Skin epidermis (tissue), 12 donors: ENCODE measurements around the gene SLC25A41.
"Not testable (repeated sequence)": the region's sequence is repeated elsewhere in the genome, so short reads cannot be mapped to it uniquely, and the experiment has no call there.

ENCODE experiments used
- H3K27ac ChIP-seq, 21 experiments: fragments of 200-600 bp; sonication (generic) in 11 of 21; one replicate each; pipeline ENCODE4 v1.5.0; 2020; ENCODE audit warnings: mild to moderate bottlenecking in 3 of 21, inconsistent platforms in 2 of 21, moderate library complexity in 2 of 21
- H3K4me3 ChIP-seq, 7 experiments: fragments of 200-600 bp; sonication (generic) in 2 of 7; one replicate each; pipeline ENCODE4 v1.5.0; 2020; ENCODE audit warnings: inconsistent platforms in 2 of 7, mild to moderate bottlenecking in 2 of 7, moderate library complexity in 1 of 7

SLC25A41 gene

GRCh38 chr19:6433165-6433564 lies 398 bp downstream of the SLC25A41 start:
- Histone ChIP-seq H3K4me3 (no peak overlapping the region), H3K27ac (no peak overlapping the region)

GRCh38 chr19:6431891-6432290 lies 1.7 kb downstream of the SLC25A41 start:
- H3K4me3 ChIP-seq: no peak overlapping the region
- no peak overlapping the region for H3K27ac ChIP-seq

- Histone ChIP-seq H3K27ac (no peak overlapping the region), H3K4me3 (no peak overlapping the region)
These were observed 3.9 kb downstream of the SLC25A41 start for GRCh38 chr19:6429419-6430221.

- not testable (repeated sequence) for H3K27ac ChIP-seq, H3K4me3 ChIP-seq
These were observed 4.7 kb downstream of the SLC25A41 start for GRCh38 chr19:6428692-6429418.

GRCh38 chr19:6427131-6427530 lies 6.4 kb downstream of the SLC25A41 start:
- H3K27ac ChIP-seq: no peak overlapping the region
- no peak overlapping the region for H3K4me3 ChIP-seq

GRCh38 chr19:6425732-6426620 lies 7.6 kb downstream of the SLC25A41 start:
- Histone ChIP-seq H3K27ac (peak overlapping the region in 20 of 21 experiments; percentile 42 to 86 (median 77)), H3K4me3 (peak overlapping the region in 2 of 7 experiments; percentile 13 to 20)

GRCh38 chr19:6424939-6425731 lies 8.4 kb downstream of the SLC25A41 start:
- H3K4me3 ChIP-seq: peak overlapping the region in 5 of 7 experiments; percentile 13 to 85 (median 77)

GRCh38 chr19:6424195-6424938 lies 9.2 kb downstream of the SLC25A41 start, which contains the start of gene KHSRP:
KHSRP (minus strand) TSS chr19:6424811; CDS start chr19:6424701, 110 bp downstream.
- Histone ChIP-seq H3K4me3 (peak within 1 kb of the TSS; percentile 60 to 85 (median 77)), H3K27ac (peak within 1 kb of the TSS; percentile 62 to 93 (median 82))

More at GRCh38 chr19:6424939-6425731, 8.4 kb downstream of the SLC25A41 start:
- H3K27ac ChIP-seq: peak overlapping the region in 20 of 21 experiments; percentile 42 to 86 (median 78)

GRCh38 chr19:6423499-6424194 lies 9.9 kb downstream of the SLC25A41 start:
- Histone ChIP-seq H3K4me3 (peak overlapping the region; percentile 60 to 85 (median 77)), H3K27ac (peak overlapping the region; percentile 59 to 93 (median 82))

- no peak overlapping the region for H3K4me3 ChIP-seq
These were observed 12.2 kb downstream of the SLC25A41 start for GRCh38 chr19:6421075-6422014.

GRCh38 chr19:6418562-6418932 lies 15.0 kb downstream of the SLC25A41 start:
- H3K27ac ChIP-seq: no peak overlapping the region
- H3K4me3 ChIP-seq: no peak overlapping the region

More at GRCh38 chr19:6421075-6422014, 12.2 kb downstream of the SLC25A41 start:
- no peak overlapping the region for H3K27ac ChIP-seq

- H3K4me3 ChIP-seq: no peak overlapping the region
These were observed 15.6 kb downstream of the SLC25A41 start for GRCh38 chr19:6417713-6418561.

GRCh38 chr19:6416658-6417405 lies 16.7 kb downstream of the SLC25A41 start:
- Histone ChIP-seq H3K27ac (no peak overlapping the region), H3K4me3 (no peak overlapping the region)

More at GRCh38 chr19:6417713-6418561, 15.6 kb downstream of the SLC25A41 start:
- no peak overlapping the region for H3K27ac ChIP-seq

GRCh38 chr19:6415591-6416190 lies 17.9 kb downstream of the SLC25A41 start:
- Histone ChIP-seq H3K4me3 (no peak overlapping the region), H3K27ac (no peak overlapping the region)
